AG20443 (cell line): ENCODE measurements around the gene FAM177B.

Experiments
- DNase-seq: peaks from one replicate; pipeline ENCODE4 v3.0.0; 2012; ENCODE audit warnings: low spot score, mixed read lengths

FAM177B gene

DNA sequence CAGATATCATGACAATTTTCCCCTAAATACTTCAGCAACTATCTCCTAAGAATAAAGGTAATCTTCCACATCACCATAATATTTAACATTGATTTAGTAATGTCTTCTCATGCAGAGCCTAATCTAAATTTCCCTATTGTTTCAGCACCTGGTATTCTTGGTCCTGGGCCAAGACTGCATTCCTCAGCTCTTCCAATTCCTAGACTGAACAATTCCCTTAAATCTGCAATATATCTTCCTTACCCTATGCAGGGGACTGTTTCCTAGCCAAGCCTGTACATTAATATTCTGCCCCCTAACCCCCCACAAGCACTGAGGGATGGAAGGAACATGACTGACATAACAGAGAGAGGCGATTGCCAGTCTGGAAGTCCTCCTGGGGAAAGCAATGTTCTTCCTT is 49.1 kb downstream of the FAM177B start:
- DNase-seq, result no peak

DNA sequence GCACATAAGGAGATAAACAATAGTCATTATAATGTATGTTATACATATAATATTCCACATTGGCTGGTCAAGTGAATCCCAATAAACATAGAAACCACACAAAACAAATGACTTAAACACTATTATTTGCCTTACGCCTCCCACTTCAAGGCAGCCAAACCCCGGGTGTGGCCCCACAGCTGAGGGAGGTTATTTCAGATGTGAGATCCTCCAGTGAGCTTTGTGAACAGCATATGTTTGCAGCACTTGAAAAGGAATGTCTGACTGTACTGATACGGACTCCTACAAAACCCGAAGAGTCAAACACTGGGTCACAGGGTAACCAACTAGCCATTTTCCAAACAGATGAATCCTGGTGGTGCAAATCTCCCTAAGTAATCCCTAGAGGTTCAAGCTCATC is 50.7 kb downstream of the FAM177B start:
- peak; percentile 35 for DNase-seq

DNA sequence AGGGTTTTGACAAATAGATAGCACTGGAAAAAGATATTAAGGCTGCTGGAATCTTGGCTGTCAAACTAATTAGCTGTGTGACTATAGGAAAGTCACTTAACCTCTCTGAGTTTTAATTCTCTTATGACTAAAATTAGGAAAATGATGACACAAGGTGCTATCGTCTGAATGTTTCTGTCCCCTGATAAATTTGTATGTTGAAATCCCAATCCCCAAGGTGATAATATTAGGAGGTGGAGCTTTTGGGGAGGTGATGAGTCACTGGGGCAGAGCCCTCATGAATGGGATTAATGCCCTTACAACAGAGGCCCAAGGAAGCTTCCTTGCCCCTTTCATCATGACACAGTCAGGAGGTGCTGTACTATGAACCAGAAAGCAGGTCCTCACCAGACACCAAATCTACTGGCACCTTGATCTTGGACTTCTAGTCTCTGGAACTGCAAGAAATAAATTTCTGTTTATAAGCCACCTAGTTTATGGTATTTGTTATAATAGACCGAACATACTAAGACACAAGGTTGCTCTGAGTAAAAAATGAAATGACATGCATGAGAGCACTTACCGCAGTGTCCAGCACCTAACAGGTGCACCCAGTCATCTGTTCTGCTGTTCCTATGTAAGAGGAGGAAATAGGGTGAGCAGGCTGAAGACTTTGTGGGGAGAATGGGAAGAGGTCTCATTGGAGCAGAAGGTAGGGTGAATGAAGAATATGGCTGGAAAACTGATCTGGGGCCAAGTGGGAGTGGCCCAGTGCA is 51.6 kb downstream of the FAM177B start:
- no peak for DNase-seq

DNA sequence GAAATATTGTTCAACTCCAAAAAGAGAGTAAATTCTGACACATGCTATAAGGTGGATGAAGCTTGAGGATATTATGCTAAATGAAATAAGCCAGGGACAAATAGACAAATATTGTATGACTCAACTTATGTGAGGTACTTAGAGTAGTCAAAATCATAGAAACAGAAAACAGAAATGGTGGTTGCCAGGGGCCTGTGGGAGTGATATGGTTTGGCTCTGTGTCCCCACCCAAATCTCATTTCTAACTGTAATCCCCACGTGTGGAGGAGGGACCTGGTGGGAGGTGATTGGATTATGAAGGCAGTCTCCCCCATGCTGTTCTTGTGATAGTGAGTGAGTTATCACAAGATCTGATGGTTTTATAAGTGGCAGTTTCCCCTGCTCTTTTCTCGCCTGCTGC is 53.1 kb downstream of the FAM177B start:
- no peak for DNase-seq

DNA sequence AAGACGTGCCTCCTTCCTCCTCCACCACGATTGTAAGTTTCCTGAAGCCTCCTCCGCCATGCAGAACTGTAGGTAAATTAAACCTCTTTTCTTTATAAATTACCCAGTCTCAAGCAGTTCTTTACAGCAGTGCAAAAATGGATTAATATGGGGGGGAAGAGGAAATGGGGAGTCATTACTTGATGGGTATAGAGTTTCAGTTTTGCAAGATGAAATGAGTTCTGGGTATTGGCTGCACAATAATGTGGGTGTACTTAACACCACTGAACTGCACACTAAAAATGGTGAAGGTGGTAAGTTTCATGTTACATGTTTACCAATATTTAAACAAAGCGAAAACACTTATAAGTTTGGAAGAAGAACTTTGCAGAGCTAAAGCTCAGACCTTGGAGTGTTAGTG is 53.5 kb downstream of the FAM177B start:
- no peak for DNase-seq

DNA sequence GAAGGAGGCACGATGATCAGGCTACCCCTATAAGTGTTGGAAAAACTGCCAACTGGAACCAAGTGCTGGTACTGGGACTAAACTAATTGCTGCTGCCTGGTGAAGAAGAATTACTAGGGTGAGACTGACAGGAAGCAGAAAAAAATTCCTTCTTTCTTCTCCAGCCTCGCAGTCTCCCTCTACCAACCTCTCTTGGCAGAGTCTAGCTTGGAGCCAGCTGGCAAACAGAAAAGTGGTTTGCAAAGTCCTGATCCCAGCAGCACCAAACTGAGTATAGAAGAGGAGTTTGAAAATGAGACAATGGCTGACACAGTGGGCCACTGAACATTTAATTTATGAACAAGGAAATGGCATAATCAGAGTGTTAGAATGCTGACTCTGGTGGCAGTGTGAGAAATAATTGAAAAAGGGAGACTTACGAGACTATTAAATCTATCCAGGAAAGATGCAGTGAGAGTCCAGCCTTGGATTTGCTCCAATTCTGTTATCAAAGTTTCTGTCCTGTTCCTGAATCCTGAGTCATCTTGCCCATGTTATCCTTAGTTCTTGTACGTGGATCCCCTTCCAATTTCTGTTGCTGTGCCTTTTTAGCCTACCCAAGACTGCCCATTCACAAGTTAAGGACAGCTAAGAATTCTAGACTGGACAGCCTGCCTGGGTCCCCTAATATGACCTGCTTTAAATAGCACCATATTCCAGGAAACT is 54.2 kb downstream of the FAM177B start:
- no peak for DNase-seq

DNA sequence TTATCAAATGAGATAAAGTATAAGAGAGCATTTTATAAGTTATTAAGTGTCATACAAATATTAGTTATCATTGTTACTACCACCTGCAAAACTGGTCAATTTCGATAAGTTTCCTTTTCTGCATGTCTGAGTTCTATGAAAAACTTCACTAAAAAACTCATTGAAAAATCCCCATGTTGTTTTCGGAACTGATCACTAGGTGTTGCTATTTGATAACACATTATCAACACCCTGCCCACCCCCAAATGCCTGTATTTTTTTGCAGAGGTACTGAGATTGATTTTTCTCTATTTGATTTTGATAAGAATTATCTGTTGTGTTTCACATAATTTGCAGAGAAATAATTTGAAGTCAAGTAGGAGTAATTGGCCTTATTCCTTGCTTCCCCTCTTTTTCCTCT is 55.7 kb downstream of the FAM177B start:
- DNase-seq, result peak; percentile 58

DNA sequence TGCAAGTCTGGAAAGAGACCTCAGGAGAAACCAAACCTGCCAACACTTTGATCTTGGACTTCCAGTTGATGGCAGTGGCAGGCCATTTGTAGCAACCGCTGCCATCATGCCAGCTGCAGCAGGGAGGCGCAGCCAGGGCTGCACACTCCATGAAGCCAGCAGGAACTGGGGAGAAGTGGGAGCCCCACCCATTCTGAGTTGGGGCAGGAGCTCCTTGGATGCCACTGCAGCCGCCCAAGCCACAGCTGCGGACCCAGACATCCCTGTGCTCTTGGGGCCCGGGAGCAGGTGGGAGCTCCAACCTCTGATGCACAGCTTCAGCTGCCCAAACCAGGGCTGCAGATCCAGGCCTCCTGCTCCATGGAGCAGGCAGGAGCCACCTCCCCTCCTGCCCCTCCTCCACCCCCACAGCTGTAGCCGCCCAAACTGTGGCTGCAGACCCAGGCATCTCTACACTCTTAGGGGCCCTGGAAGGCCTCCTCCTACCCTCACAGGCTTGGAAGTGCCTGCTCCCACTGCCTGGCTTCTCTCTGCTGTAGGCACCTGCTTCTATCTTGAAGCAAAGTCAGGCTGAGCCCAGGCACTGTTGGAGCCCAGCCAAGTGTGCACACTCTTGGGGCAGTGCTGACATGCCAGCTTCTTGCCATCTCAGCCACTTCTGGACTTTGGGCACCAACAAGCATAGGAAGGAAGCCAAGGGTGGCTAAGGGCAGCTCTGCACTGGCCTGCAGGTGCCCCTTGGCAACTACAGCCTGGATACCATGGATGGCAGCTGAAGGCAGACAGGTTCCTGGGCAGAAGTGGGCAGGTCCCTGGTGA is 57.9 kb downstream of the FAM177B start:
- no peak for DNase-seq

DNA sequence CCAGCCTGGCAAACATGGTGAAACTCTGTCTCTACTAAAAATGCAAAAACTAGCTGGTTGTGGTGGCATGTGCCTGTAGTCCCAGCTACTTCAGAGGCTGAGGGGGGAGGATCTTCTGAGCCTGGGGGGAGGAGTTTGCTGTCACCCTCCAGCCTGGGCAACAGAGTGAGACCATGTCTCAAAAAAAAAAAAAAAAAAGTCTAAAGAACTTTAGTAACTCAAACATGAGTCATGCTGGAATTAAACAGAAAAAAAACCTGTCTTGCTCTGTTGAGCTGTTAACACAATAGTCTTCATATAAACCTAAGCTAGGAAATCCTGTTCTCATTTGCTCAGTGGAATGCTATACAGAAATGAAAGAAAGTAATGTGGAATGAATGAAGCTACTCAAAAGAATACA is 61.1 kb downstream of the FAM177B start:
- peak; percentile 36 for DNase-seq

DNA sequence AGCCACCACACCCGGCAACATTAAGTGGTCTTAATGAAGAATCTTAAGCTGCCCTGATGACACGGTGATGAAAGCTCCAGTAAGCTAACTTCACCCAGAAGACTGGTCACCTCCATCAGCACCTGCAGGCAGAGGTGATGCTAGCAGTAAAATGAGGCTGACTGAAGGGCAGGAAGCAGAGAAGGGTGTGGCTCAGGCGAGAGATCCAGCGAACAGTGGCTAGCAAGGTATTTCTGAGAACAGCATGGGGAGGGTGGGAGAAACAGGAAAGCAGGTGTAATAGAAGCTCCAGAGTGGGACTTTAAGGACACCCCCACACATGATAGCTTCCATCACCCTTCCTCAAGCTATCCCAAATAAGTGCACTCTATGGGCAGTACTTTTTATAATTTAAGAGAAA is 62.0 kb downstream of the FAM177B start:
- no peak for DNase-seq
